Measurements from ENCODE around the gene SLC43A1. TPM values are rescaled to one million over a fixed set of nuclear protein-coding genes. Genes with fewer than 3 reads are reported as not detected.

SLC43A1 gene
- total RNA-seq, 4 donors from 2014 or later, result 13.1 to 48.4 (median 22.5) TPM

GRCh38 chr11:57496109-57496820, 19.2 kb downstream of the SLC43A1 start:
- no peak for DNase-seq
- no peak for TF ChIP-seq POLR2A (IDR thresholded peaks at IDR 0.05)
- TF ChIP-seq, protein P1, sequence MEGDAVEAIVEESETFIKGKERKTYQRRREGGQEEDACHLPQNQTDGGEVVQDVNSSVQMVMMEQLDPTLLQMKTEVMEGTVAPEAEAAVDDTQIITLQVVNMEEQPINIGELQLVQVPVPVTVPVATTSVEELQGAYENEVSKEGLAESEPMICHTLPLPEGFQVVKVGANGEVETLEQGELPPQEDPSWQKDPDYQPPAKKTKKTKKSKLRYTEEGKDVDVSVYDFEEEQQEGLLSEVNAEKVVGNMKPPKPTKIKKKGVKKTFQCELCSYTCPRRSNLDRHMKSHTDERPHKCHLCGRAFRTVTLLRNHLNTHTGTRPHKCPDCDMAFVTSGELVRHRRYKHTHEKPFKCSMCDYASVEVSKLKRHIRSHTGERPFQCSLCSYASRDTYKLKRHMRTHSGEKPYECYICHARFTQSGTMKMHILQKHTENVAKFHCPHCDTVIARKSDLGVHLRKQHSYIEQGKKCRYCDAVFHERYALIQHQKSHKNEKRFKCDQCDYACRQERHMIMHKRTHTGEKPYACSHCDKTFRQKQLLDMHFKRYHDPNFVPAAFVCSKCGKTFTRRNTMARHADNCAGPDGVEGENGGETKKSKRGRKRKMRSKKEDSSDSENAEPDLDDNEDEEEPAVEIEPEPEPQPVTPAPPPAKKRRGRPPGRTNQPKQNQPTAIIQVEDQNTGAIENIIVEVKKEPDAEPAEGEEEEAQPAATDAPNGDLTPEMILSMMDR (IDR thresholded peaks at IDR 0.05), result no peak
- peaks cover 0 to 16% of the 10 kb centered on the region in 2 donors for H3K4me1 ChIP-seq
- H3K4me3 ChIP-seq, result no peak overlapping the region
- no peak overlapping the region for H3K27ac ChIP-seq
- H3K36me3 ChIP-seq, result no peaks in the 10 kb centered on the region
- H3K9me3 ChIP-seq, result no peaks in the 10 kb centered on the region
- no peaks in the 10 kb centered on the region for H3K27me3 ChIP-seq
- intact Hi-C loops (cut with DNase I; ENCODE audit: low total_unique reads), result no loop called here

DNA sequence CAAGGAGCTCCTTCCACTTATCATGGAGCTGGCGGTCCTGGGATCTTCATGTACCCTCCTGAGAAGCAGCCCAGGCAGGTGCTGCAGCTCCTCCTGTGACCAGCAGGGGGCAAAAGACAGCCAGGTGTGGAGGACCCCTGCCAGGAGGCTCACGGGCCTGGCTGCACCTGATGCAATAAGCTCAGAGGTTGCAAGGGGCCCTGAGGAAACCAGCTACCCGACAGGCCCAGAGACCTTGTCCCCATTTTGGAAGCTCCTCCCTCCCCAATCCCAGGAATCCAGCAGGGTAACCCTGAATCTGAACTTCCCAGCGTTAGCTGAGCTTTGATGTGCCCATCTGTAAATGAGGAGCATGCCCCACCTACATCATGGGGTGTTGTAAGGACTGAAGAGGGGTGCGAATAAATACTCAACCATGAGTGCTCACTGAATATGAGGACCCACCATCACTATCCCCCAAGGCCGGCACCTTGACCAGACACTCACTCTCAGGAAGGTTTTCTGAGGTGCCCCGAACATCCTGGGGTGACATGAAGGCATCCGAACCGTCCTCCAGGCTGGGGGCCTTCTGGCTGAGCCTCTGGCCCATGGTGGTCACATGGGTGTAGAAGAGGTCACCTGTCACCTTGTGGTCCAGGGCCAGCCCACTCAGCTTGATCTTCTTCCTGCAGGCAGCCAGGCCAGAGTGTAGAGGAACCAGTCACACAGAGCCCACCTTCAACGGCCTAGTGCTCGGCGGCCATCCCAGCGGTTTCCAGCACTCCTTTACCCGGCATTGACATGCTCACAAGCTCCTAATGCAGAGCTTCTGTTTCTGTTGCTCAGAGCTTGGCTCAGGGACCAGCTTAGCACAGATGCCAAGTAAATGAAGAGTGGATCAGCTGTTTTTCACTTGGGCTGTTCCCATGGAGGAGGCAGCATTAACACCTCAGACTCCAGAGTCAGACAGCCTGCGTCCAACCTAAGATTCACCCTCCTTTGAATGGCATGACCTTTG, 21.7 kb downstream of the SLC43A1 start:
- intact Hi-C loops (cut with DNase I; ENCODE audit: low total_unique reads), result no loop called here
- no peaks in the 10 kb centered on the region for H3K27me3 ChIP-seq
- H3K4me3 ChIP-seq, result no peak overlapping the region
- no peak for TF ChIP-seq POLR2A (IDR thresholded peaks at IDR 0.05)
- TF ChIP-seq, protein P1 (IDR thresholded peaks at IDR 0.05), result peak; percentile 66 to 88 (median 79)
- peak; percentile 61 for DNase-seq
- H3K36me3 ChIP-seq, result no peaks in the 10 kb centered on the region
- H3K4me1 ChIP-seq, result peaks cover 0 to 2% of the 10 kb centered on the region in 2 donors
- no peaks in the 10 kb centered on the region for H3K9me3 ChIP-seq
- no peak overlapping the region for H3K27ac ChIP-seq

- H3K36me3 ChIP-seq, result no peaks in the 10 kb centered on the region
- TF ChIP-seq POLR2A (IDR thresholded peaks at IDR 0.05), result no peak
- TF ChIP-seq, protein P1 (IDR thresholded peaks at IDR 0.05), result peak in 3 of 4 experiments; percentile 19 to 43 (median 21)
- H3K27me3 ChIP-seq, result no peaks in the 10 kb centered on the region
- intact Hi-C loops (cut with DNase I; ENCODE audit: low total_unique reads), result no loop called here
- no peak for DNase-seq
- no peak overlapping the region for H3K4me3 ChIP-seq
- no peak overlapping the region for H3K27ac ChIP-seq
- H3K9me3 ChIP-seq, result no peaks in the 10 kb centered on the region
- no peaks in the 10 kb centered on the region for H3K4me1 ChIP-seq
Observed at GRCh38 chr11:57491371-57492061, 24.0 kb downstream of the SLC43A1 start.

GRCh38 chr11:57490456-57491248, 24.9 kb downstream of the SLC43A1 start:
- Histone ChIP-seq H3K4me3 (no peak overlapping the region), H3K27me3 (no peaks in the 10 kb centered on the region), H3K4me1 (no peaks in the 10 kb centered on the region), H3K9me3 (no peaks in the 10 kb centered on the region), H3K36me3 (no peaks in the 10 kb centered on the region), H3K27ac (no peak overlapping the region)
- no peak for TF ChIP-seq POLR2A (IDR thresholded peaks at IDR 0.05)
- TF ChIP-seq, protein P1 (IDR thresholded peaks at IDR 0.05), result no peak
- intact Hi-C loops (cut with DNase I; ENCODE audit: low total_unique reads), result no loop called here
- no peak for DNase-seq
